ENCODE data around the gene CFAP61. TPM values are rescaled to one million over a fixed set of nuclear protein-coding genes. Genes with fewer than 3 reads are reported as not detected.

Gene CFAP61
- total and polyA plus RNA-seq, 7 donors: 8.3 to 59.4 (median 24.5) TPM

GRCh38 chr20:20037960-20038359 lies 14.4 kb upstream of the CFAP61 start:
- Histone ChIP-seq H3K4me1 (no peaks in the 10 kb centered on the region), H3K36me3 (ENCODE audit: insufficient read depth in 1 of 2, low read depth in 1 of 2) (peaks cover 21 to 99% of the 10 kb centered on the region in 2 donors), H3K9me3 (no peaks in the 10 kb centered on the region), H3K4me3 (no peak overlapping the region), H3K27ac (no peak overlapping the region), H3K27me3 (ENCODE audit: insufficient read depth in 3 of 3, low read length in 2 of 3) (no peaks in the 10 kb centered on the region)
- ATAC-seq (no peak), DNase-seq (no peak)
- WGBS, 3 donors: 63 to 69% (median 68%) methylated on average over 5 of the region's 5 CpGs
- intact Hi-C loops (cut with DNase I): no loop called here
- no peak for TF ChIP-seq CTCF (IDR thresholded peaks at IDR 0.05)

- no peak overlapping the region for H3K4me3 ChIP-seq
- no peak for TF ChIP-seq CTCF (IDR thresholded peaks at IDR 0.05)
- no peaks in the 10 kb centered on the region for H3K27me3 ChIP-seq (ENCODE audit: insufficient read depth in 3 of 3, low read length in 2 of 3)
- H3K36me3 ChIP-seq (ENCODE audit: insufficient read depth in 1 of 2, low read depth in 1 of 2): peaks cover 19 to 99% of the 10 kb centered on the region in 2 donors
- H3K27ac ChIP-seq: no peak overlapping the region
- no peak for ATAC-seq
- intact Hi-C loops (cut with DNase I): no loop called here
- H3K9me3 ChIP-seq: no peaks in the 10 kb centered on the region
- WGBS, 3 donors: 72 to 76% (median 75%) methylated on average over 6 of the region's 6 CpGs
- H3K4me1 ChIP-seq: no peaks in the 10 kb centered on the region
- DNase-seq: no peak
These were observed 13.7 kb upstream of the CFAP61 start for GRCh38 chr20:20038586-20038985.

- Histone ChIP-seq H3K36me3 (ENCODE audit: insufficient read depth in 1 of 2, low read depth in 1 of 2) (peaks cover 17 to 100% of the 10 kb centered on the region in 2 donors), H3K4me1 (no peaks in the 10 kb centered on the region), H3K27ac (no peak overlapping the region), H3K4me3 (no peak overlapping the region), H3K9me3 (no peaks in the 10 kb centered on the region), H3K27me3 (ENCODE audit: insufficient read depth in 3 of 3, low read length in 2 of 3) (no peaks in the 10 kb centered on the region)
- 93% methylated on average over 6 of the region's 6 CpGs for WGBS, 3 donors
- DNase-seq (no peak), ATAC-seq (no peak)
- intact Hi-C loops (cut with DNase I): loop anchor here in 1 of 2 donors (10.0 kb wide), 1 partner anchor 535 kb away; no protein-coding TSS in a partner anchor
- TF ChIP-seq CTCF (IDR thresholded peaks at IDR 0.05): no peak
These were observed 12.5 kb upstream of the CFAP61 start for GRCh38 chr20:20039752-20040387.

- Histone ChIP-seq H3K27ac (peak overlapping the region; percentile 91), H3K4me3 (peak overlapping the region; percentile 91), H3K27me3 (ENCODE audit: insufficient read depth in 3 of 3, low read length in 2 of 3) (no peaks in the 10 kb centered on the region), H3K36me3 (ENCODE audit: insufficient read depth in 1 of 2, low read depth in 1 of 2) (peaks cover 9 to 42% of the 10 kb centered on the region in 2 donors), H3K9me3 (no peaks in the 10 kb centered on the region), H3K4me1 (peaks cover 9% of the 10 kb centered on the region)
- intact Hi-C loops (cut with DNase I): loop anchor here in 1 of 2 donors (5.0 kb wide), 1 partner anchor 34 kb away; the partner anchor contains the start of gene NAA20
- no peak for TF ChIP-seq CTCF (IDR thresholded peaks at IDR 0.05)
- peak in 2 of 4 donors; percentile 1 to 11 for ATAC-seq
- 2 to 3% (median 2%) methylated on average over 13 of the region's 13 CpGs for WGBS, 3 donors
- no peak for DNase-seq
These were observed 612 bp upstream of the CFAP61 start for GRCh38 chr20:20051767-20052073.

Data from psoas muscle (tissue), 8 donors.